Left ventricle myocardium superior (tissue), 1 donor: ENCODE results near the gene METTL8. TPM values are rescaled to one million over a fixed set of nuclear protein-coding genes. Genes with fewer than 3 reads are reported as not detected.
"Not testable (repeated sequence)": the region's sequence is repeated elsewhere in the genome, so short reads cannot be mapped to it uniquely, and the experiment has no call there.

Experiments
- ATAC-seq: fragments of 200-7000 bp; cut with Tn5 transposase; one replicate; pipeline ENCODE4 v1.9.1; 2020; ENCODE audit warnings: mild to moderate bottlenecking, moderate library complexity
- DNase-seq: peaks from one replicate; pipeline ENCODE4 v3.0.0-alpha.2; 2020
- intact Hi-C: fragments of 100-400 bp; cut with micrococcal nuclease; formaldehyde crosslinking; loops from one replicate; pipeline ENCODE4 v1.11.0; 2022
- total RNA-seq: library from RNA; stranded (reverse); fragmentation: NEBNext Ultra II Directional; extraction: Animal tissue kit (Norgen Biotek cat#: 25700); gene quantifications from one replicate; pipeline ENCODE4 v1.2.1, GENCODE V29; 2021
- donor health status: DM: no; HTN: yes; CAD: no; lungs with severe emphysema.

Gene METTL8
- total RNA-seq, 1 donor from 2014 or later = 8.2 TPM

GRCh38 chr2:171407030-171407675 lies 26.6 kb downstream of the METTL8 start:
- no peak for ATAC-seq
- intact Hi-C loops = no loop called here

GRCh38 chr2:171406044-171406443 lies 27.7 kb downstream of the METTL8 start:
- intact Hi-C loops = no loop called here
- no peak for DNase-seq
- no peak for ATAC-seq

More at GRCh38 chr2:171407030-171407675, 26.6 kb downstream of the METTL8 start:
- no peak for DNase-seq

GRCh38 chr2:171405546-171405945 lies 28.2 kb downstream of the METTL8 start:
- no peak for ATAC-seq
- DNase-seq = no peak
- intact Hi-C loops = no loop called here

- intact Hi-C loops = no loop called here
- DNase-seq (no peak), ATAC-seq (no peak)
Measured at GRCh38 chr2:171404719-171405118, 29.1 kb downstream of the METTL8 start.

- ATAC-seq (no peak), DNase-seq (no peak)
- intact Hi-C loops = no loop called here
Measured at GRCh38 chr2:171404261-171404660, 29.5 kb downstream of the METTL8 start.

- ATAC-seq (no peak), DNase-seq (no peak)
- intact Hi-C loops = no loop called here
Measured at GRCh38 chr2:171402906-171403580, 30.7 kb downstream of the METTL8 start.

- DNase-seq (no peak), ATAC-seq (no peak)
- intact Hi-C loops = no loop called here
Measured at GRCh38 chr2:171401947-171402346, 31.8 kb downstream of the METTL8 start.

GRCh38 chr2:171400395-171400794 lies 33.4 kb downstream of the METTL8 start:
- ATAC-seq (no peak), DNase-seq (no peak)
- intact Hi-C loops = no loop called here

- ATAC-seq (no peak), DNase-seq (no peak)
- intact Hi-C loops = no loop called here
Measured at GRCh38 chr2:171399292-171399691, 34.5 kb downstream of the METTL8 start.

GRCh38 chr2:171394164-171394740 lies 39.5 kb downstream of the METTL8 start:
- DNase-seq = no peak
- no peak for ATAC-seq
- intact Hi-C loops = no loop called here

- DNase-seq = no peak
- ATAC-seq = no peak
- intact Hi-C loops = no loop called here
Measured at GRCh38 chr2:171393487-171393886, 40.3 kb downstream of the METTL8 start.

- ATAC-seq = no peak
- DNase-seq = no peak
- intact Hi-C loops = no loop called here
Measured at GRCh38 chr2:171391532-171391931, 42.3 kb downstream of the METTL8 start.

- DNase-seq (no peak), ATAC-seq (no peak)
- intact Hi-C loops = no loop called here
Measured at GRCh38 chr2:171390941-171391516, 42.8 kb downstream of the METTL8 start.

- ATAC-seq (no peak), DNase-seq (no peak)
- intact Hi-C loops = no loop called here
Measured at GRCh38 chr2:171389780-171390179, 44.0 kb downstream of the METTL8 start.

- ATAC-seq (no peak), DNase-seq (no peak)
- intact Hi-C loops = no loop called here
Measured at GRCh38 chr2:171389325-171389724, 44.5 kb downstream of the METTL8 start.

GRCh38 chr2:171387052-171387451 lies 46.7 kb downstream of the METTL8 start:
- intact Hi-C loops = no loop called here

GRCh38 chr2:171386627-171387026 lies 47.2 kb downstream of the METTL8 start:
- no peak for ATAC-seq

More at GRCh38 chr2:171387052-171387451, 46.7 kb downstream of the METTL8 start:
- ATAC-seq (no peak), DNase-seq (no peak)

GRCh38 chr2:171383134-171383533 lies 50.7 kb downstream of the METTL8 start:
- intact Hi-C loops = no loop called here
- ATAC-seq (no peak), DNase-seq (no peak)

More at GRCh38 chr2:171386627-171387026, 47.2 kb downstream of the METTL8 start:
- DNase-seq = no peak
- intact Hi-C loops = no loop called here

GRCh38 chr2:171382175-171382574 lies 51.6 kb downstream of the METTL8 start:
- intact Hi-C loops, ATAC-seq, DNase-seq: not testable (repeated sequence)

- intact Hi-C loops, DNase-seq, ATAC-seq: not testable (repeated sequence)
Measured at GRCh38 chr2:171377852-171378251, 55.9 kb downstream of the METTL8 start.
